Subcutaneous adipose tissue (tissue), 4 donors: ENCODE measurements around the gene ZNF805. TPM values are rescaled to one million over a fixed set of nuclear protein-coding genes. Genes with fewer than 3 reads are reported as not detected.

Experiments used
- total RNA-seq, 4 donors: library from RNA; depleted of rRNA; stranded (reverse); fragments of >200 nt; gene quantifications; one replicate each; pipeline ENCODE4 v1.1.0, GENCODE V29; 2016
- TF ChIP-seq, protein P1 (sequence below): fragments of 450-650 bp; IDR thresholded peaks from one replicate; pipeline ENCODE4 v1.5.1; 2016; ENCODE audit warnings: low read depth, mild to moderate bottlenecking, control low read depth, antibody characterized with exemption, moderate library complexity

Gene ZNF805
- total RNA-seq, 4 donors from 2014 or later, result 14.6 to 22.6 (median 17.3) TPM

DNA sequence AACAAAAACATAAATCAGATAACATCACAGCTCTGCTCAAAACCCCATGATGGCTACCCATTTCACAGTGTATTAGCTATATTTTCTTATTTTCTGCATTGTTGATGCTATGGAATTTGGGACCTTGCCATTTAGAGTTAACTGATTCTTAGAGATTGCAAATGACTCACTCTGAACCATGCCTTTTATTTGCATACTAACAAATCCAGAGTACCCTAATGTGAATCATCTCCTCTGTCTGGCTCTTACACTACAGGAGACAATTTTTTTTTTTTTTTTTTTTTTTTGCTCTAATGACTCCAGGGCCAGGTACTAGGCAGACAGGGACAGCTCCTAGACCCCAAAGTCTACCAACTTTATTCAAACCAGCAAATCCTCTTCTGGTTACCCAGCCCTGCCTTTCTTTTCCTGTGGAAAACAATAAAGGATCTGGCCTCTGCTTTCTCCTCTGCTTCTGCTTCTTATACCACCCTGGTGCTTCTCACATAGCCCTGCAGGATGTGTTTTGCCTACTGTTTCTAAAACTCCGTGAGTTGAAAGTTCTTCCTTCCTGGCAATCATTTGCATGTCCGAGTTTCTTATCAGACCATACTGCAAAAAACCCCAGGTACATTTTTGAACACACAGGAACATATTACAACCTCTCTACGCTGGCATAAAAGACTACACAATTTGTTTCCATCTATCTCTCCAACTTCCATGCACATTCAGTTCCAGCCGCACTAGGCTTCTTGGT lies 29.3 kb downstream of the ZNF805 start:
- TF ChIP-seq, protein P1, sequence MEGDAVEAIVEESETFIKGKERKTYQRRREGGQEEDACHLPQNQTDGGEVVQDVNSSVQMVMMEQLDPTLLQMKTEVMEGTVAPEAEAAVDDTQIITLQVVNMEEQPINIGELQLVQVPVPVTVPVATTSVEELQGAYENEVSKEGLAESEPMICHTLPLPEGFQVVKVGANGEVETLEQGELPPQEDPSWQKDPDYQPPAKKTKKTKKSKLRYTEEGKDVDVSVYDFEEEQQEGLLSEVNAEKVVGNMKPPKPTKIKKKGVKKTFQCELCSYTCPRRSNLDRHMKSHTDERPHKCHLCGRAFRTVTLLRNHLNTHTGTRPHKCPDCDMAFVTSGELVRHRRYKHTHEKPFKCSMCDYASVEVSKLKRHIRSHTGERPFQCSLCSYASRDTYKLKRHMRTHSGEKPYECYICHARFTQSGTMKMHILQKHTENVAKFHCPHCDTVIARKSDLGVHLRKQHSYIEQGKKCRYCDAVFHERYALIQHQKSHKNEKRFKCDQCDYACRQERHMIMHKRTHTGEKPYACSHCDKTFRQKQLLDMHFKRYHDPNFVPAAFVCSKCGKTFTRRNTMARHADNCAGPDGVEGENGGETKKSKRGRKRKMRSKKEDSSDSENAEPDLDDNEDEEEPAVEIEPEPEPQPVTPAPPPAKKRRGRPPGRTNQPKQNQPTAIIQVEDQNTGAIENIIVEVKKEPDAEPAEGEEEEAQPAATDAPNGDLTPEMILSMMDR, result no peak

DNA sequence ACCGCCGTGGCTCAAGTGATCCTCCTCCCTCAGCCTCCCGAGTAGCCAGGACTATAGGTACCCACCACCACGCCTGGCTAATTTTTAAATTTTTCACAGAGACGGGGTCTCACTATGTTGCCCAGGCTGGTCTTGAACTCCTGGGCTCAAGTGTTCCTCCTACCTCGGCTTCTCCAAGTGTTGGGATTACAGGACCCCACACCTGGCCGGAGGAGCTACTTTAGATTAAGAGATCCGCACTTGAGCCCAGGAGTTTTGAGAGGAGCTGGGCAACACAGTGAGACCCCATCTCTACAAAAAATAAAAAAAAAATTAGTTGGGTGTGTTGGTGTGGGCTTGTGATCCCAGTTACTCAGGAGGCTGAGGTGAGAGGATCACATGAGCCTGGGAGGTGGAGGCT lies 30.8 kb downstream of the ZNF805 start:
- TF ChIP-seq, protein P1, result no peak

DNA sequence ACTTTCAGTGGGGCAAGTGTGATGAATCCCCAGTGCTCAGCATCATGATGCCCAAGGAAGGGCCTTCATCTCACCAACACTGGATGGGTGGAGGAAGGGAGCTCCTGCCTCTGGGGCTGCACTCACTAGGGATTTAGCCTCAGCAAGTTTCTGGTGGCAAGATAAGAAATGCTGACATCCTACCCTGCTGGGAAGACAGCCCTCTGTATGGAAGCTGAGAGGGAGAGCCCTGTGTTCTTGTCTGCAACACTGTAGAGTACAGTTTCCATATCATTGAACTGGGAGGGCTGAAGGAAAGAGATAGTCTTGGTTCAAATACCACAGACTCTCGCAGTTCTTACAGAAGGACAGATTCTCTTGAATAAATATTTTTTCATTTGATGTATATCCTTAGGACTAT lies 32.6 kb downstream of the ZNF805 start:
- TF ChIP-seq, protein P1, result no peak

DNA sequence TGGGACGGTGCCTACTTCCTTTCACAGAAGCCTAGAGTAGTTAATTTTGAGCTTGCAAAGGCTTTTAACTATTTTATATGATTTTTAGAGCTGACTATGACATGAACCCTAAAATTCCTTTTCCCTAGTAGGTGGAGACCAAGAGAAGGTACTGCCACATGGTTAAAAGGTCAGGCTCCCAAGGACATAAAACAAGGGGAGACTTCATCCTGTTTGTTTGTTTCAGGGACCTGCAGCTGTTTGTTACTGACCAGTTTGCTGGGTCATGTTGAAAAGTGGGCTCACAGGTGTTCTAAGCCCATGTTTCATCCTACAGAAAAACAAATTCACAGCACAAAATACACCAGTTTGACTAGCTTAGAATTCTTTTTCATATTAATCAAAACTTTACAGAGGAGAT lies 36.0 kb downstream of the ZNF805 start:
- TF ChIP-seq, protein P1, result no peak

DNA sequence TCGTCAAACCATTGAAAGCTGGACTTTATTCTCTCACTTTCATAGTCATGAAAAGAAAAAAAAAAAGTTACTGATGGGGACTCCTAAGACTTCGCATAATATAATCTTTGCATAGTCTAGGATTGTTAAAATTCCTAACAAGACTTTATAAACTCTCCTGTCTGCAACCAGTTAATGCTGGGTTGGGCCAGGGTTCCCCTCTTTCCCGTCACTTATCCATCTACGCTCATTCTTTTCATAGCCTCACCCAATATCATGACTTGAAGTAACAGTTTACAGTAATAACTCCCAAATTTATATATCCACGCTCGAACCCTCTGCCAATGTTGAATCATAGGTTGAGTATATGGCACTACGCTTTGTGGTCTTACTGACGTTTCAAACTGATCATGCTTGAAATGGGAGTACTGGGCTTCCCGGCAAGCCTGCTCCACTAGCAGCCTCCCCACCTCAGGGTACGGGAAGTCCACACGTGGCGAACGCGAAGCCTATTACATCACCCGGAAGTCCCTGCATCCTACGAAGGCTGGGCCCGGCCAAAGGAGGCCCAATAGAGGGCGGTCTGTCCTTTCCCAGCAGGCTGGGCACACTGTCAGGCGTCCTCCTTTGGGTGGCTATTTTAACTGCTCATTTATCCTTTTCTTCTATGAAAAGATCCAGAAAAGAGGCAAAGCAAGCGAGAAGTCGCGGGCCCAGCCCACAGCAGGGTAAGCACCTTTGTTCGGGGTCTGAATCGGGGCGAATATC lies 39.2 kb downstream of the ZNF805 start:
- TF ChIP-seq, protein P1, result no peak

DNA sequence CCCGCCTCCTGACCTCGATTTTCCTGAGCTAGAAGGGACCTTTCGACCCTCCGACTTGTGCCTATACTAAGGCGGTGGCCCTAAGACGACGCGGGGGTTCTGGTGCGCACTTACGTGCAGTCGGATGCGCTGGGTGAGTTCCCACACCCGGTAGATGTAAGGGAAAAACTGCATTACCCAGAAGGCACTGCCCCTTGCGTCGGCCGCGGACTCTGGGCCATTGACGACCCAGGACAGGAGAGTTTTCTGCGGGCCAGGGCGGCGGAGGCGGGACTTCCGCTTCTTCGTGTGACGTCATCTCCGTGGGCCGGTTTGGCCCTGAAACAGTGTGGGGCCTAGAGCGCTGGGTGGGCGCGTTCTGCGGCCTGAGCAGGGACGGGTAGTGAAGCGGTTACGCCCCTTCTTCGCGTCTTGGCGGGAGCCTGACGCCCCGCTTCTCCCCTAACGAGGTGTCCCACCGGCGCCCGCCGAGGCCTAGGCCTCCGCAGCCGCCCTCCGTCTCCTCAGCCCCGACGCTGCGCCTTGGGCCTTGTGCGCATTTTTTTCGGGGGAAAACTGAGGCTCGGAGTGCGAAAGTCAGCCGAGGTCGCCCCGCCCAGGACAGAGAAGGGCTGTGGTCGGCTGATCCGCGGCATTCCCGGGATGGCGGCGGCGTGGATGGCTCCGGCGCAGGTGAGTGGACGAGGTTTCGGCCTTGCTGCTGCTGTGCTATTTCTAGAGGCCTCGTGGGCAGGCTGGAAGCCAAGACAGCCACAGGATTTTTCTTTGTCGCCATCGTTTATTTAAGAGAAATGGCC lies 39.9 kb downstream of the ZNF805 start, which contains the start of gene ZNF460:
TSS of gene ZNF460 (plus strand) at position 321 of the 797 bp plus-strand sequence. CDS start at position 643, 322 bp downstream.
- TF ChIP-seq, protein P1, result no peak
